ENCODE data around the gene H2BK1. TPM values are rescaled to one million over a fixed set of nuclear protein-coding genes. Genes with fewer than 3 reads are reported as not detected.

H2BK1 gene
- total RNA-seq, 4 donors from 2014 or later, result not detected

DNA sequence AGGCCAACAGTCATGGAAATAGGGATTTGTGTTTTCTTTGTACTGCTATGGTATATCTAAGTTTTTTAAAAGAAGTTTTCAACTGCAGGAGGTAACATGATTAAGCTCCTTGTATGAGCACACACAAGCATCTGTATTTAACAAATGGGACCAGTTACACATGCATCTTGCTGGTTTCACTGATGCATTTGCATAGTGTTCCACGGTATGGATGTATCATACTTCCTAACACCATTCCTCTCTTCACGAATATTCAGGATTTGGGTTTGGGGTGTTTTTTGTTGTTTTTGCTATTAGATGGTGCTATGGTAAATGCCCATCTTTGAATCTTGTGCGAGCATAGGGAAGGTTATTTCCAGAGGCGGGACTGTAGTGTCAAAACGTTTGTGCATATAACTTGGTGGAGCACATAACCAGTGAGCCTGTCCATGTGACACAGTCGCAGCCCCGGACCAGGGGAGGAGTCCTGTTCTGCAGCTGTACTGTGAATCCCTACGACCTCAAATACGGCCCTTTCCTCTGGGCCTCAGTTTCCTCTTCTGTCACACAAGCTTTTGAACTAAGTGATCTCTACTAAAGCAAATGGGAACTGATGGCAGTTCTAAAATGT lies 1.9 kb downstream of the H2BK1 start:
- DNase-seq, result no peak
- Histone ChIP-seq H3K27me3 (peaks cover 0 to 34% (median 0%) of the 10 kb centered on the region in 4 donors), H3K9me3 (no peaks in the 10 kb centered on the region), H3K36me3 (peaks cover 0 to 17% (median 0%) of the 10 kb centered on the region in 3 donors), H3K4me1 (no peaks in the 10 kb centered on the region), H3K4me3 (no peak overlapping the region), H3K27ac (no peak overlapping the region)
- intact Hi-C loops (cut with DNase I), result no loop called here
- 70 to 79% methylated on average over 9 of the region's 9 CpGs for WGBS, 2 donors
- TF ChIP-seq, protein P1, sequence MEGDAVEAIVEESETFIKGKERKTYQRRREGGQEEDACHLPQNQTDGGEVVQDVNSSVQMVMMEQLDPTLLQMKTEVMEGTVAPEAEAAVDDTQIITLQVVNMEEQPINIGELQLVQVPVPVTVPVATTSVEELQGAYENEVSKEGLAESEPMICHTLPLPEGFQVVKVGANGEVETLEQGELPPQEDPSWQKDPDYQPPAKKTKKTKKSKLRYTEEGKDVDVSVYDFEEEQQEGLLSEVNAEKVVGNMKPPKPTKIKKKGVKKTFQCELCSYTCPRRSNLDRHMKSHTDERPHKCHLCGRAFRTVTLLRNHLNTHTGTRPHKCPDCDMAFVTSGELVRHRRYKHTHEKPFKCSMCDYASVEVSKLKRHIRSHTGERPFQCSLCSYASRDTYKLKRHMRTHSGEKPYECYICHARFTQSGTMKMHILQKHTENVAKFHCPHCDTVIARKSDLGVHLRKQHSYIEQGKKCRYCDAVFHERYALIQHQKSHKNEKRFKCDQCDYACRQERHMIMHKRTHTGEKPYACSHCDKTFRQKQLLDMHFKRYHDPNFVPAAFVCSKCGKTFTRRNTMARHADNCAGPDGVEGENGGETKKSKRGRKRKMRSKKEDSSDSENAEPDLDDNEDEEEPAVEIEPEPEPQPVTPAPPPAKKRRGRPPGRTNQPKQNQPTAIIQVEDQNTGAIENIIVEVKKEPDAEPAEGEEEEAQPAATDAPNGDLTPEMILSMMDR (IDR thresholded peaks at IDR 0.05), result no peak
- no peak for TF ChIP-seq POLR2A (IDR thresholded peaks at IDR 0.05)

- Histone ChIP-seq H3K27me3 (peaks cover 0 to 37% (median 0%) of the 10 kb centered on the region in 4 donors), H3K9me3 (no peaks in the 10 kb centered on the region), H3K4me1 (no peaks in the 10 kb centered on the region), H3K27ac (no peak overlapping the region), H3K36me3 (peaks cover 0 to 11% (median 0%) of the 10 kb centered on the region in 3 donors), H3K4me3 (no peak overlapping the region)
- intact Hi-C loops (cut with DNase I), result no loop called here
- no peak for DNase-seq
- TF ChIP-seq POLR2A (IDR thresholded peaks at IDR 0.05), result no peak
- TF ChIP-seq, protein P1 (IDR thresholded peaks at IDR 0.05), result no peak
- no CpG with 5 or more reads among the region's 12 CpGs for WGBS, 2 donors
Measured at GRCh38 chr7:151207804-151208203, 2.5 kb downstream of the H2BK1 start.

GRCh38 chr7:151207315-151207714 lies 3.0 kb downstream of the H2BK1 start:
- Histone ChIP-seq H3K9me3 (no peaks in the 10 kb centered on the region), H3K4me1 (no peaks in the 10 kb centered on the region), H3K4me3 (no peak overlapping the region), H3K27me3 (peaks cover 0 to 37% (median 0%) of the 10 kb centered on the region in 4 donors), H3K27ac (no peak overlapping the region), H3K36me3 (peaks cover 0 to 6% (median 0%) of the 10 kb centered on the region in 3 donors)
- TF ChIP-seq POLR2A (IDR thresholded peaks at IDR 0.05), result no peak
- TF ChIP-seq, protein P1 (IDR thresholded peaks at IDR 0.05), result no peak
- 60 to 63% methylated on average over 9 of the region's 9 CpGs for WGBS, 2 donors
- no peak for DNase-seq
- intact Hi-C loops (cut with DNase I), result no loop called here

DNA sequence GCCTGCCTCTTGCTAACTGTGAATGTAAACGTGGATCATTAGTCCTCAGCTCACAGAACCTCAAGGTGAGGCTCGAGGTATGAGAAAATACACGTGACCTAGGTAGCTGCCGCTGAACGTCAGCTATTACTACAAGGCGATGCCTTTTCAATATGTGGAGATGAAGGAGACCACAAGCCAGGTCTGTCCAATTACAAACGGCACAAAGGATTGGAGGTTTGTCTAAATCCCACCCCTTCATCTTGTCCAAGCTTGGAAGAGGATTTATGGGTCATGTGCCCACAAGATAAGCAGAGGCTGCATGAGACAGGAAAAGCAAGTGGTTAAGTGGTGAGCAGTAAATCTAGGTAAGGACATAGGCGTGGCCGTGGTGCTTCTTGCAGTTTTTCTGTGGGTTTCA lies 3.4 kb downstream of the H2BK1 start:
- no peak for DNase-seq
- Histone ChIP-seq H3K4me3 (no peak overlapping the region), H3K9me3 (no peaks in the 10 kb centered on the region), H3K36me3 (peaks cover 0 to 2% (median 0%) of the 10 kb centered on the region in 3 donors), H3K4me1 (no peaks in the 10 kb centered on the region), H3K27ac (no peak overlapping the region), H3K27me3 (peaks cover 0 to 37% (median 0%) of the 10 kb centered on the region in 4 donors)
- WGBS, 2 donors, result 44 to 58% methylated on average over 5 to 8 of the region's 9 CpGs
- intact Hi-C loops (cut with DNase I), result no loop called here
- TF ChIP-seq, protein P1 (IDR thresholded peaks at IDR 0.05), result no peak
- no peak for TF ChIP-seq POLR2A (IDR thresholded peaks at IDR 0.05)

DNA sequence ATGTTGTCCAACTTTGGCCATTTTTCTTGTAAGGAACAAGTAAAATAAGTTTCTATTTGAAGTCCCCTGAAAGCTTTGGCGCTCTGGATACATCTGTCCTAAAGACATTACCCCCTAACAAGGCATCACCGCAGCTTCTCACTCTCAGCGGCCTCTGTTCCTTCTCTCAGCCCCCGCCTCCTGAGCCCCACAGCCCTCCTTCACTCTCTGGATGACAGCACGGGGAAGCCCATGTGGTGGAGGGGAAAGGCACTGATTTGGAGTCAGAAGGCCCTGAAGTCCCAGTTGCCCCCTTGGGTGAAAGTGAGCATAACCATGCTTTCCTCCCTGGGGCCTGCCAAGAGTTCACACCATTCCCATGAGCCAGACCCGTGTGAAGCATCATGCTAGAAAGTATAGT lies 4.6 kb downstream of the H2BK1 start:
- H3K4me3 ChIP-seq, result no peak overlapping the region
- no peak for DNase-seq
- intact Hi-C loops (cut with DNase I), result no loop called here
- H3K27ac ChIP-seq, result no peak overlapping the region
- peaks cover 0 to 37% (median 0%) of the 10 kb centered on the region in 4 donors for H3K27me3 ChIP-seq
- 56 to 65% methylated on average over 5 of the region's 6 CpGs for WGBS, 2 donors
- H3K36me3 ChIP-seq, result no peaks in the 10 kb centered on the region
- no peaks in the 10 kb centered on the region for H3K9me3 ChIP-seq
- TF ChIP-seq, protein P1 (IDR thresholded peaks at IDR 0.05), result no peak
- no peak for TF ChIP-seq POLR2A (IDR thresholded peaks at IDR 0.05)
- no peaks in the 10 kb centered on the region for H3K4me1 ChIP-seq
